H1 (cell line): ENCODE measurements around the gene SKA1.

Experiments
- CBX5 ChIP-seq: fragments of 300-800, 300-1000 bp; sonication (generic); IDR thresholded peaks from 2 replicates; pipeline ENCODE4 v1.7.1; 2016; ENCODE audit warnings: antibody characterized with exemption, low read length, low read depth
- CREB1 ChIP-seq: IDR thresholded peaks from 2 replicates; pipeline ENCODE4 v1.6.1; 2012; ENCODE audit warnings: inconsistent platforms
- CTCF ChIP-seq, 3 experiments: IDR thresholded peaks; 1 replicate in 2 of 3; 2 replicates in 1 of 3; pipeline versions ENCODE4 v1.5.1 to v1.6.1; 2011; ENCODE audit warnings: low read length in 3 of 3, mild to moderate bottlenecking in 3 of 3, inconsistent platforms in 2 of 3, low read depth in 1 of 3, moderate library complexity in 1 of 3; ENCODE audit not compliant: insufficient read depth in 1 of 3; ENCODE audit errors: control extremely low read depth in 1 of 3
- EZH2 ChIP-seq: fragments of 200-600 bp; sonication (generic); IDR thresholded peaks from 2 replicates; pipeline ENCODE4 v1.7.1; 2012; ENCODE audit warnings: low read depth, mild to moderate bottlenecking, moderate library complexity, low read length, inconsistent platforms; ENCODE audit not compliant: severe bottlenecking
- MAX ChIP-seq: IDR thresholded peaks from 2 replicates; pipeline ENCODE4 v1.6.1; 2012; ENCODE audit warnings: inconsistent platforms
- POLR2A ChIP-seq, 2 experiments: IDR thresholded peaks; 1 replicate in 1 of 2; 2 replicates in 1 of 2; pipeline ENCODE4 v1.6.1; 2011; ENCODE audit warnings: low read depth in 2 of 2, low read length in 2 of 2, mild to moderate bottlenecking in 2 of 2; ENCODE audit errors: control extremely low read depth in 1 of 2
- POLR2AphosphoS5 ChIP-seq: IDR thresholded peaks from 2 replicates; pipeline ENCODE4 v1.6.1; 2011; ENCODE audit warnings: low read depth, low read length
- RAD21 ChIP-seq, 2 experiments: IDR thresholded peaks in 1 of 2; conservative IDR thresholded peaks in 1 of 2; 2 replicates each; pipeline ENCODE4 v1.6.1; 2011; ENCODE audit warnings: low read depth in 2 of 2, low read length in 2 of 2, improper control_type of control experiment in 1 of 2, inconsistent platforms in 1 of 2, mild to moderate bottlenecking in 1 of 2, moderate library complexity in 1 of 2
- RFX5 ChIP-seq: IDR thresholded peaks from 2 replicates; pipeline ENCODE4 v1.6.1; 2011; ENCODE audit warnings: low read depth, low read length, improper control_type of control experiment, borderline replicate concordance
- SIN3A ChIP-seq, 2 experiments: IDR thresholded peaks in 1 of 2; conservative IDR thresholded peaks in 1 of 2; 2 replicates each; pipeline ENCODE4 v1.6.1; 2011 to 2012; ENCODE audit warnings: low read length in 2 of 2, improper control_type of control experiment in 1 of 2, low read depth in 1 of 2, mild to moderate bottlenecking in 1 of 2
- SP2 ChIP-seq: IDR thresholded peaks from 2 replicates; pipeline ENCODE4 v1.6.1; 2012; ENCODE audit warnings: mild to moderate bottlenecking, low read length, inconsistent platforms
- TAF1 ChIP-seq: IDR thresholded peaks from 2 replicates; pipeline ENCODE4 v1.6.1; 2011; ENCODE audit warnings: mild to moderate bottlenecking, low read depth, low read length
- TAF7 ChIP-seq: optimal IDR thresholded peaks from 2 replicates; pipeline ENCODE3; 2011; ENCODE audit warnings: low read depth, mild to moderate bottlenecking, inconsistent platforms, low read length, moderate library complexity, borderline replicate concordance
- YY1 ChIP-seq: IDR thresholded peaks from 2 replicates; pipeline ENCODE4 v1.6.1; 2011; ENCODE audit warnings: low read depth, mild to moderate bottlenecking, low read length

GRCh38 chr18:50427896-50428295 is 53.0 kb downstream of the SKA1 start:
- no peak for TF ChIP-seq CTCF (IDR thresholded peaks at IDR 0.05; ENCODE audit: control extremely low read depth in 1 of 3, insufficient read depth in 1 of 3, low read depth in 1 of 3, low read length in 3 of 3)
- no peak for TF ChIP-seq EZH2
- TF ChIP-seq SP2, result no peak
- no peak for TF ChIP-seq POLR2A (IDR thresholded peaks at IDR 0.05; ENCODE audit: control extremely low read depth in 1 of 2, low read depth in 2 of 2, low read length in 2 of 2)
- TF ChIP-seq MAX, result no peak
- no peak for TF ChIP-seq RAD21 (IDR thresholded peaks at IDR 0.05 in 1 of 2, conservative IDR thresholded peaks at IDR 0.05 in 1 of 2; ENCODE audit: low read depth in 2 of 2, low read length in 2 of 2)
- no peak for TF ChIP-seq POLR2AphosphoS5
- TF ChIP-seq RFX5, result no peak
- TF ChIP-seq SIN3A (conservative IDR thresholded peaks at IDR 0.05 in 1 of 2, IDR thresholded peaks at IDR 0.05 in 1 of 2; ENCODE audit: low read depth in 1 of 2, low read length in 2 of 2), result no peak
- no peak for TF ChIP-seq CREB1
- TF ChIP-seq YY1, result no peak
- no peak for TF ChIP-seq CBX5
- TF ChIP-seq TAF1, result no peak
- no peak for TF ChIP-seq TAF7
